Stomach (tissue), 9 donors: Measurements from ENCODE around the gene ACOXL. TPM values are rescaled to one million over a fixed set of nuclear protein-coding genes. Genes with fewer than 3 reads are reported as not detected.
"Not testable (repeated sequence)": the region's sequence is repeated elsewhere in the genome, so short reads cannot be mapped to it uniquely, and the experiment has no call there.

ENCODE experiments used
- DNase-seq, 2 donors: peaks; one replicate each; pipeline versions ENCODE4 v3.0.0 to v3.0.0-alpha.2; 2013 to 2019
- H3K27ac ChIP-seq, 5 donors: fragments of 200-600 bp in 4 of 5; sonication (generic) in 4 of 5; one replicate each; pipeline ENCODE4 v1.5.1; 2013 to 2019; ENCODE audit warnings: mild to moderate bottlenecking in 1 of 5, moderate library complexity in 1 of 5
- H3K27me3 ChIP-seq, 3 donors: fragments of 200-600 bp; sonication (generic); one replicate each; pipeline ENCODE4 v1.5.1; 2017 to 2019; ENCODE audit warnings: mixed run types in 1 of 3
- H3K36me3 ChIP-seq, 4 donors: fragments of 200-600 bp; sonication (generic); 1 replicate in 3 of 4; 2 replicates in 1 of 4; pipeline ENCODE4 v1.5.1; 2016 to 2019
- H3K4me1 ChIP-seq, 4 donors: fragments of 200-600 bp; sonication (generic); one replicate each; pipeline ENCODE4 v1.5.1; 2016 to 2019
- H3K4me3 ChIP-seq, 4 donors: fragments of 200-600 bp; sonication (generic) in 3 of 4; one replicate each; pipeline ENCODE4 v1.5.1; 2016 to 2019; ENCODE audit warnings: mild to moderate bottlenecking in 1 of 4
- H3K9me3 ChIP-seq, 4 donors: fragments of 200-600 bp; sonication (generic); one replicate each; pipeline ENCODE4 v1.5.1; 2016 to 2019
- EP300 ChIP-seq: sonication (generic); formaldehyde crosslinking; IDR thresholded peaks from one replicate; pipeline ENCODE4 v1.6.1; 2017; ENCODE audit warnings: antibody characterized with exemption
- POLR2A ChIP-seq, 4 donors: fragments of 450-650 bp; IDR thresholded peaks; one replicate each; pipeline ENCODE4 v1.6.1; 2016; ENCODE audit warnings: antibody characterized with exemption in 4 of 4, control low read depth in 2 of 4, mild to moderate bottlenecking in 1 of 4, moderate library complexity in 1 of 4
- POLR2AphosphoS5 ChIP-seq, 3 donors: sonication (generic); formaldehyde crosslinking; IDR thresholded peaks; one replicate each; pipeline ENCODE4 v1.6.1; 2016; ENCODE audit warnings: antibody characterized with exemption in 3 of 3
- WGBS, 5 donors: extraction: QIAGEN DNeasy Blood & Tissue Kit in 3 of 5; methylation state at CpG; one replicate each; pipeline versions ENCODE4 v1.1.5 to v1.1.7; 2013 to 2018; 5-methylcytosine and 5-hydroxymethylcytosine counted together
- intact Hi-C: fragments of 100-400 bp; cut with DNase I; formaldehyde crosslinking; loops from one replicate; pipeline ENCODE4 v1.15.1; 2023; ENCODE audit warnings: low total_unique reads
- polyA plus RNA-seq, 3 donors: library from polyadenylated mRNA; stranded (reverse); fragments of 200-250 nt; gene quantifications; one replicate each; pipeline ENCODE4 v1.2.3, GENCODE V29; 2013
- total RNA-seq, 5 donors: library from RNA; depleted of rRNA; stranded (reverse); fragments of >200 nt; gene quantifications; one replicate each; pipeline versions ENCODE4 v1.1.0 to v1.2.3, GENCODE V29; 2014 to 2016
- TF ChIP-seq, protein P1 (sequence below), 7 experiments: fragments of 450-650 bp in 4 of 7; fragments of 200-600 bp in 3 of 7; sonication (generic) in 3 of 7; IDR thresholded peaks; one replicate each; pipeline ENCODE4 v1.5.1; 2016 to 2019; ENCODE audit warnings: antibody characterized with exemption in 7 of 7, control low read depth in 2 of 7, mild to moderate bottlenecking in 1 of 7
- donor health status: healthy with polysubstance abuse.
- donor health status: Bipolar disorder and iron deficiency.
- donor health status: healthy.

ACOXL gene
- total and polyA plus RNA-seq, 8 donors, result 0.10 to 1.3 (median 0.45) TPM; not detected in 3

GRCh38 chr2:111069722-111070121 lies 337.3 kb downstream of the ACOXL start:
- H3K27me3 ChIP-seq, result no peaks in the 10 kb centered on the region
- H3K4me3 ChIP-seq, result no peak overlapping the region
- H3K4me1 ChIP-seq, result peaks cover 0 to 18% (median 4%) of the 10 kb centered on the region in 4 donors
- WGBS, 5 donors, result 91 to 100% (median 95%) methylated on average over 3 of the region's 3 CpGs
- H3K9me3 ChIP-seq, result peaks cover 0 to 9% (median 4%) of the 10 kb centered on the region in 4 donors
- DNase-seq, result no peak
- no peaks in the 10 kb centered on the region for H3K36me3 ChIP-seq
- intact Hi-C loops, result no loop called here
- no peak overlapping the region for H3K27ac ChIP-seq
- TF ChIP-seq POLR2A (IDR thresholded peaks at IDR 0.05) (no peak), EP300 (no peak), POLR2AphosphoS5 (IDR thresholded peaks at IDR 0.05) (no peak)
- TF ChIP-seq, protein P1, sequence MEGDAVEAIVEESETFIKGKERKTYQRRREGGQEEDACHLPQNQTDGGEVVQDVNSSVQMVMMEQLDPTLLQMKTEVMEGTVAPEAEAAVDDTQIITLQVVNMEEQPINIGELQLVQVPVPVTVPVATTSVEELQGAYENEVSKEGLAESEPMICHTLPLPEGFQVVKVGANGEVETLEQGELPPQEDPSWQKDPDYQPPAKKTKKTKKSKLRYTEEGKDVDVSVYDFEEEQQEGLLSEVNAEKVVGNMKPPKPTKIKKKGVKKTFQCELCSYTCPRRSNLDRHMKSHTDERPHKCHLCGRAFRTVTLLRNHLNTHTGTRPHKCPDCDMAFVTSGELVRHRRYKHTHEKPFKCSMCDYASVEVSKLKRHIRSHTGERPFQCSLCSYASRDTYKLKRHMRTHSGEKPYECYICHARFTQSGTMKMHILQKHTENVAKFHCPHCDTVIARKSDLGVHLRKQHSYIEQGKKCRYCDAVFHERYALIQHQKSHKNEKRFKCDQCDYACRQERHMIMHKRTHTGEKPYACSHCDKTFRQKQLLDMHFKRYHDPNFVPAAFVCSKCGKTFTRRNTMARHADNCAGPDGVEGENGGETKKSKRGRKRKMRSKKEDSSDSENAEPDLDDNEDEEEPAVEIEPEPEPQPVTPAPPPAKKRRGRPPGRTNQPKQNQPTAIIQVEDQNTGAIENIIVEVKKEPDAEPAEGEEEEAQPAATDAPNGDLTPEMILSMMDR (IDR thresholded peaks at IDR 0.05), result no peak

- Histone ChIP-seq H3K4me1 (peaks cover 0 to 18% (median 4%) of the 10 kb centered on the region in 4 donors), H3K4me3 (no peak overlapping the region), H3K27me3 (no peaks in the 10 kb centered on the region), H3K9me3 (peaks cover 0 to 15% (median 9%) of the 10 kb centered on the region in 4 donors), H3K36me3 (no peaks in the 10 kb centered on the region), H3K27ac (peak overlapping the region in 4 of 5 donors; percentile 26 to 39 (median 34))
- DNase-seq, result peak in 1 of 2 donors; percentile 47
- TF ChIP-seq POLR2A (IDR thresholded peaks at IDR 0.05) (no peak), POLR2AphosphoS5 (IDR thresholded peaks at IDR 0.05) (no peak), EP300 (no peak)
- TF ChIP-seq, protein P1 (IDR thresholded peaks at IDR 0.05), result no peak
- WGBS, 5 donors, result 42 to 55% (median 53%) methylated on average over 5 of the region's 5 CpGs
- intact Hi-C loops, result no loop called here
Observed at GRCh38 chr2:111071600-111072171, 339.3 kb downstream of the ACOXL start.

- peak overlapping the region in 3 of 5 donors; percentile 26 to 35 (median 34) for H3K27ac ChIP-seq
- WGBS, 5 donors, result 6 to 34% (median 16%) methylated on average over 2 of the region's 2 CpGs
- H3K4me3 ChIP-seq, result no peak overlapping the region
Observed at GRCh38 chr2:111072220-111072871, 340.0 kb downstream of the ACOXL start.

DNA sequence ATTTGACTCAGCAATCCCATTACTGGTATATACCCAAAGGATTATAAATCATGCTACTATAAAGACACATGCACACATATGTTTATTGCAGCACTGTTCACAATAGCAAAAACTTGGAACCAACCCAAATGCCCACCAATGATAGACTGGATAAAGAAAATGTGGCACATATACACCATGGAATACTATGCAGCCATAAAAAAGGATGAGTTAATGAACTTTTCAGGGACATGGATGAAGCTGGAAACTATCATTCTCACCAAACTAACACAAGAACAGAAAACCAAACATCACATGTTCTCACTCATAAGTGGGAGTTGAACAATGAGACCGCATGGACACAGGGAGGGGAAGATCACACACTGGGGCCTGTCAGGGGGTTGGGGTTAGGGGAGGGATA lies 350.3 kb downstream of the ACOXL start:
- H3K27me3 ChIP-seq, H3K36me3 ChIP-seq, H3K27ac ChIP-seq, H3K4me1 ChIP-seq, H3K4me3 ChIP-seq, H3K9me3 ChIP-seq, DNase-seq, intact Hi-C loops: not testable (repeated sequence)
- 0 to 5% (median 0%) methylated on average over 1 of the region's 1 CpG for WGBS, 5 donors

More at GRCh38 chr2:111072220-111072871, 340.0 kb downstream of the ACOXL start:
- Histone ChIP-seq H3K9me3 (peaks cover 0 to 15% (median 9%) of the 10 kb centered on the region in 4 donors), H3K27me3 (no peaks in the 10 kb centered on the region), H3K36me3 (no peaks in the 10 kb centered on the region), H3K4me1 (peaks cover 0 to 18% (median 4%) of the 10 kb centered on the region in 4 donors)
- peak in 1 of 3 donors; percentile 23 for TF ChIP-seq POLR2AphosphoS5 (IDR thresholded peaks at IDR 0.05)
- TF ChIP-seq EP300, result no peak
- DNase-seq, result peak in 1 of 2 donors; percentile 31
- intact Hi-C loops, result no loop called here

DNA sequence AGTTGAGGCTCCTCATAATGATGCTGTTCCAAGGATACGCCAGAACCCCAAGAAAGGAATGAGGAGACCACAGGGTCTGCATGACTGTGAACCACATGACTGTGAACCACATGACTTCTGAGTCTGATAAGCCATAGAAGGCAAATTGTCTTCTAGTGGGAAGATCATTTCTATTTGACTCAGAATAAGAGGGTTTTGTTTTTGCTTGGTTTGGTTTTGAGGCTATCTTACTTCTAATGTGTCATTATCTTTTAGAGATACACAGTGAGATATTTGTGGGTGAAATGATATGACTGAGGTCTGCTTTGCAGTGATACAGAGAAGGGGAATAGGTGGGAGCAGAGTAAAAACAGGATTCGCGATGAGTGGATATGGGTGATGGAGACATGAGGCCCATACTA lies 359.4 kb downstream of the ACOXL start:
- DNase-seq, result no peak
- WGBS, 5 donors, result 80 to 91% (median 87%) methylated on average over 3 of the region's 3 CpGs
- Histone ChIP-seq H3K27me3 (peaks cover 0 to 5% (median 0%) of the 10 kb centered on the region in 3 donors), H3K36me3 (no peaks in the 10 kb centered on the region), H3K4me1 (no peaks in the 10 kb centered on the region), H3K9me3 (no peaks in the 10 kb centered on the region), H3K27ac (no peak overlapping the region), H3K4me3 (no peak overlapping the region)
- no peak for TF ChIP-seq EP300
- TF ChIP-seq POLR2AphosphoS5 (IDR thresholded peaks at IDR 0.05), result no peak
- TF ChIP-seq, protein P1 (IDR thresholded peaks at IDR 0.05), result no peak
- TF ChIP-seq POLR2A (IDR thresholded peaks at IDR 0.05), result no peak
- intact Hi-C loops, result no loop called here
